Fibroblast of mammary gland (primary cell): ENCODE results near the gene ABCB10.
A peak's percentile ranks its signal among the peaks of the same experiment; 100 is the strongest.

Experiments
- DNase-seq: peaks from one replicate; pipeline ENCODE4 v3.0.0-alpha.2; 2010; ENCODE audit warnings: low read depth
- H3K4me3 ChIP-seq: 2 replicates; pipeline ENCODE4 v1.5.1; 2011; ENCODE audit warnings: low read depth, mild to moderate bottlenecking, low read length, moderate library complexity; ENCODE audit not compliant: control insufficient read depth
- CTCF ChIP-seq: conservative IDR thresholded peaks from 2 replicates; pipeline ENCODE4 v1.5.1; 2011; ENCODE audit warnings: low read depth, low read length, inconsistent platforms; ENCODE audit not compliant: control insufficient read depth, insufficient read depth

The ABCB10 gene

GRCh38 chr1:229558460-229559335, at the start of gene ABCB10:
Gene ABCB10, minus strand, starts transcription at chr1:229558707. Its CDS starts 55 bp downstream, at chr1:229558652.
- peak within 1 kb of the TSS; percentile 73 for H3K4me3 ChIP-seq
- TF ChIP-seq CTCF: no peak
- peak; percentile 96 for DNase-seq

- no peak overlapping the region for H3K4me3 ChIP-seq
- TF ChIP-seq CTCF: no peak
- DNase-seq: no peak
Observed at GRCh38 chr1:229607370-229607769, 48.9 kb upstream of the ABCB10 start.

GRCh38 chr1:229603371-229604005, 45.0 kb upstream of the ABCB10 start:
- no peak overlapping the region for H3K4me3 ChIP-seq
- no peak for TF ChIP-seq CTCF
- no peak for DNase-seq

GRCh38 chr1:229600229-229600628, 41.7 kb upstream of the ABCB10 start:
- no peak overlapping the region for H3K4me3 ChIP-seq
- DNase-seq: no peak
- no peak for TF ChIP-seq CTCF

- no peak overlapping the region for H3K4me3 ChIP-seq
- TF ChIP-seq CTCF: no peak
- DNase-seq: peak; percentile 47
Observed at GRCh38 chr1:229599218-229599954, 40.9 kb upstream of the ABCB10 start.

- peak; percentile 76 for DNase-seq
Observed at GRCh38 chr1:229597877-229598276, 39.4 kb upstream of the ABCB10 start.

More at GRCh38 chr1:229597877-229598276, 39.4 kb upstream of the ABCB10 start:
- TF ChIP-seq CTCF: no peak
- H3K4me3 ChIP-seq: no peak overlapping the region
